ENCODE data around the gene SGO1. TPM values are rescaled to one million over a fixed set of nuclear protein-coding genes. Genes with fewer than 3 reads are reported as not detected.

SGO1 gene
- total RNA-seq, 1 experiment from 2014 or later, result 4.4 TPM

DNA sequence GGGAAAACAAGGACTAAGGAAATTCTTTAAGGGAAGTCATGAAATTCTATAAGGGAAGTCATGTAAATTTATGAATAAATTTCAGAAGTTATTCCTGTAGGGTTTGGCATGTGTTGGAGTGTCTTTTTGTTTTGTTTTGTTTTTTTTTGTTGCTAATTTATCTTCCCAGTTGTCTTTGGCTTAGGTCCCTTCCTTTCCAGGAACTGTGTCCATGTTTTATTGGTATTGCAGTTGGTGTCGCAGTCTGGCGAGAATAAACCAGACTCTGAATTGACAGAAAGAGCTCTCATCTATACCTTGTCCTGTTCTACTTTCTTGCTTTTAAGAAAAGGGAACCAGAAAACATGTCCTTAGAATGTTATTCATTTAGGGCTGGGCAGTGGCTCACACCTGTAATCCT, 57.6 kb downstream of the SGO1 start:
- no peak for DNase-seq
- Histone ChIP-seq H3K27me3 (no peaks in the 10 kb centered on the region), H3K9me3 (no peaks in the 10 kb centered on the region), H3K4me3 (no peak overlapping the region), H3K36me3 (no peaks in the 10 kb centered on the region)

DNA sequence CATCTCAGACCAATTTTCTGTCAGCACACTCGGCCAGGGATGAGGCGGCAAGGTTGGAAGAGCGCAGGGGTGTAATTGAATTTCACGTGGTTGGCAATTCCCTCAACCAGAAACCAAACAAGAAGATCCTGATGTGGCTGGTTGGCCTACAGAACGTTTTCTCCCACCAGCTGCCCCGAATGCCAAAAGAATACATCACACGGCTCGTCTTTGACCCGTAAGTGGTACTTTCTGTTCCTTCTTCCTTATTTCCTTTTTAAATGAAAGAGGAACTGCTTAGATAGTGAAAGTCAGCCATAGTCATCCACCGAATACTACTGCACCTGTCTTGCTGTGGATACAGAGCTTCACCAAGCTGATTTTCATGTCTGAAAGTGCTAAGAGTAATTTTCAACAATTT, 60.1 kb downstream of the SGO1 start:
- Histone ChIP-seq H3K9me3 (no peaks in the 10 kb centered on the region), H3K36me3 (no peaks in the 10 kb centered on the region), H3K4me3 (no peak overlapping the region), H3K27me3 (no peaks in the 10 kb centered on the region)
- no peak for DNase-seq

DNA sequence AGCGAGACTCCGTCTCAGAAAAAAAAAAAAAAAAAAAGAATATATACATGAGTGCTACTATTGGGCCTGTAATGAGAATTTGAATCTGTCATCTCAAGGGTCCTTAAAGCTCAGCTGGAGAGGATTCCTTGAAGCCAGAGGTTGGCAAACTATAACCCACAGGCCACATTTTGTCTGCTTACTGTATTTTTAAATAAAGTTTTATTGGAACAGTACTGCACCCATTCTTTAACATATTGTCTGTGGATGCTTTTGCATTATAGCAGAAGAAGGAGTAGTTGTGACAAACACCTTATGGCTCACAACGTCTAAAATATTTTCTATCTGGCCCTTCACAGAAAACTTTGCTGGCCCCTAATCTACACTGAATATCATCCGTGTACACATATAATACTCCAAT, 60.7 kb downstream of the SGO1 start:
- H3K36me3 ChIP-seq, result no peaks in the 10 kb centered on the region
- no peaks in the 10 kb centered on the region for H3K9me3 ChIP-seq
- H3K4me3 ChIP-seq, result no peak overlapping the region
- H3K27me3 ChIP-seq, result no peaks in the 10 kb centered on the region
- no peak for DNase-seq

- no peaks in the 10 kb centered on the region for H3K36me3 ChIP-seq
- H3K4me3 ChIP-seq, result no peak overlapping the region
- no peak for DNase-seq
- H3K27me3 ChIP-seq, result no peaks in the 10 kb centered on the region
- H3K9me3 ChIP-seq, result no peaks in the 10 kb centered on the region
These were observed 62.8 kb downstream of the SGO1 start for GRCh38 chr3:20123131-20123652.

DNA sequence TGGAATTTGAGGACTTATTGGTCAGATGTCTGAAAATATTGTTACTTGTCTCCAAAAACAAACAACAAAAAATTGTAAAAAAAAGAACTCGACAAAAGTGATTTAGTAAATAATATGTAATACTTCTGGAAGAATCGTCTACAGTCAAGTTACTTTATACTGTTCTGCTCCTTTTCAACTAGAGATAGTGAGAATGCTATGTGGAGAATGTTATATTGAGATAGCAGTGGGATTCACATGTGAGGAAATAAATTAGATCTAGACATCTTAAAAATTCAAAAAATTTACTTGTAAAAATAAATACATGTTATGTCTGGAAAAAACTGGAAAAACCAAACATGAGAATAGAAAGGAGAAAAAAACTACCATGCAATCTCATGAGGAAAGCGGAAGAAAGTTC, 64.9 kb downstream of the SGO1 start:
- H3K27me3 ChIP-seq, result no peaks in the 10 kb centered on the region
- no peaks in the 10 kb centered on the region for H3K9me3 ChIP-seq
- no peak for DNase-seq
- H3K4me3 ChIP-seq, result no peak overlapping the region
- no peaks in the 10 kb centered on the region for H3K36me3 ChIP-seq

Other genes starting within 250 kb of the SGO1 start
- 22.1 and 38.1 TPM in 2 replicates for gene RAB5A, start 239.1 kb downstream of the SGO1 start, total RNA-seq (2014; rRNA removed; shearing (Covaris generic); ENCODE audit: low replicate concordance)
- gene PP2D1, start 173.9 kb downstream of the SGO1 start, total RNA-seq (2014; rRNA removed; shearing (Covaris generic); ENCODE audit: low replicate concordance), result not detected in 2 replicates
- gene KAT2B, start 145.8 kb downstream of the SGO1 start, total RNA-seq (2014; rRNA removed; shearing (Covaris generic); ENCODE audit: low replicate concordance), result 5.6 and 10.8 TPM in 2 replicates